Neural crest cell (in vitro differentiated cells): Measurements from ENCODE around the gene ZFP92. TPM values are rescaled to one million over a fixed set of nuclear protein-coding genes. Genes with fewer than 3 reads are reported as not detected.

ENCODE experiments used
- DNase-seq: peaks from one replicate; pipeline ENCODE4 v3.0.0; 2021; ENCODE audit warnings: low read depth, mixed read lengths, low spot score
- H3K27ac Mint-ChIP-seq: one replicate; pipeline ENCODE4 v1.8.0; 2021; ENCODE audit warnings: mild to moderate bottlenecking, mixed read lengths; ENCODE audit not compliant: unreplicated experiment
- H3K27me3 Mint-ChIP-seq: 2 replicates; pipeline ENCODE4 v1.8.0; 2021; ENCODE audit warnings: low read depth, mild to moderate bottlenecking, mixed read lengths
- H3K36me3 Mint-ChIP-seq: 2 replicates; pipeline ENCODE4 v1.8.0; 2021; ENCODE audit warnings: low read depth, mild to moderate bottlenecking, mixed read lengths
- H3K4me1 Mint-ChIP-seq: 2 replicates; pipeline ENCODE4 v1.8.0; 2021; ENCODE audit warnings: mixed read lengths
- H3K4me3 Mint-ChIP-seq: one replicate; pipeline ENCODE4 v1.8.0; 2021; ENCODE audit warnings: mild to moderate bottlenecking, mixed read lengths
- H3K9me3 Mint-ChIP-seq: 2 replicates; pipeline ENCODE4 v1.8.0; 2021; ENCODE audit warnings: mixed read lengths
- CTCF ChIP-seq: fragments of 200-600 bp; sonication (generic); conservative IDR thresholded peaks from 2 replicates; pipeline ENCODE4 v1.5.0; 2021; ENCODE audit warnings: antibody characterized with exemption, mild to moderate bottlenecking
- long read RNA-seq: library from polyadenylated mRNA; unstranded; transcript quantifications from one replicate; pipeline ENCODE4 v2.0.0, GENCODE V29; 2020
- total RNA-seq: library from RNA; stranded (reverse); gene quantifications from 2 replicates; pipeline ENCODE4 v1.2.1, GENCODE V29; 2021

ZFP92 gene, protein sequence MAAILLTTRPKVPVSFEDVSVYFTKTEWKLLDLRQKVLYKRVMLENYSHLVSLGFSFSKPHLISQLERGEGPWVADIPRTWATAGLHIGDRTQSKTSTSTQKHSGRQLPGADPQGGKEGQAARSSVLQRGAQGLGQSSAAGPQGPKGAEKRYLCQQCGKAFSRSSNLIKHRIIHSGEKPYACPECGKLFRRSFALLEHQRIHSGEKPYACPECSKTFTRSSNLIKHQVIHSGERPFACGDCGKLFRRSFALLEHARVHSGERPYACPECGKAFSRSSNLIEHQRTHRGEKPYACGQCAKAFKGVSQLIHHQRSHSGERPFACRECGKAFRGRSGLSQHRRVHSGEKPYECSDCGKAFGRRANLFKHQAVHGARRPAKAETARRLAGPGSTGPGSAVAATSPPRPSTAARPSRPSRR
- 0.23 and 0.39 TPM in 2 replicates for total RNA-seq
- long read RNA-seq, result 0 reads

GRCh38 chrX:153411255-153411987, at the start of gene ZFP92:
Gene ZFP92, plus strand, starts transcription at chrX:153411472. Its CDS starts 6,851 bp downstream, at chrX:153418323.
- Mint-ChIP-seq H3K27me3 (peaks cover 17% of the 10 kb centered on the region), H3K4me3 (peak within 1 kb of the TSS; percentile 56), H3K9me3 (no peaks in the 10 kb centered on the region), H3K36me3 (no peaks in the 10 kb centered on the region), H3K4me1 (peaks cover 7% of the 10 kb centered on the region), H3K27ac (no peak within 1 kb of the TSS)
- no peak for DNase-seq
- no peak for TF ChIP-seq CTCF

DNA sequence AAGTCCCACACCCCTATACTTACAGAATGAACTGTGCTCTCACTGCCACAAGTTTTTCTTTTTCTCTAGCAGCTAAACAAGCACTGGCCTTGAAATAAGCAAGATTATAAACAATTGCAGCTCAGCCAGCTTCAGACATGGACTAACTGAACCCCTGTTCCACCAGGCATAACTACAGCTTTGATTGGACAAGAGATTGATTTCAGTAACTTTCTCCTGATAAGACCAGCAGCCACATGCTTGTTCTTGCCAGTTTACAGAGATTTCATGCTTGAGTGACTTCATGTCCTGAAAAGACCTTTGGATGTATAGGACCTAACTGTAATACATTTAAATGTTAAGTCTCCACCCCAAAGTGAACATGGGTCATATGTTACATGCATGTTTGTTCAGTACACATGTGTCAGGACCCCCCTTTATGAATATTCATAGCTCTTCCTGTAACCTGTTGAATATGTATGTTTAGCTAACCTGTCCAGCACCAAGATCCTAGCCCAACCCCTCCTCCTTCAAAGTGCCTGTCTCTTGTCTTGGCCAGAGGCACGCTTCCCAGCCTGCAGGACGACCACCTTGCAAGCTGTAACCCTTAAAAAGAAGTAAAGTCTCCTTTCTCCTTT, 49.4 kb upstream of the ZFP92 start:
- no peak for TF ChIP-seq CTCF
- Mint-ChIP-seq H3K27me3 (peaks cover 7% of the 10 kb centered on the region), H3K27ac (no peak overlapping the region), H3K4me1 (no peaks in the 10 kb centered on the region), H3K36me3 (peaks cover 10% of the 10 kb centered on the region), H3K4me3 (no peak overlapping the region), H3K9me3 (peaks cover 11% of the 10 kb centered on the region)
- DNase-seq, result no peak

- H3K27me3 Mint-ChIP-seq, result peaks cover 9% of the 10 kb centered on the region
- TF ChIP-seq CTCF, result no peak
- no peak overlapping the region for H3K27ac Mint-ChIP-seq
- no peak overlapping the region for H3K4me3 Mint-ChIP-seq
- peaks cover 6% of the 10 kb centered on the region for H3K9me3 Mint-ChIP-seq
- no peaks in the 10 kb centered on the region for H3K36me3 Mint-ChIP-seq
- no peak for DNase-seq
- no peaks in the 10 kb centered on the region for H3K4me1 Mint-ChIP-seq
Measured at GRCh38 chrX:153365670-153366069, 45.6 kb upstream of the ZFP92 start.

DNA sequence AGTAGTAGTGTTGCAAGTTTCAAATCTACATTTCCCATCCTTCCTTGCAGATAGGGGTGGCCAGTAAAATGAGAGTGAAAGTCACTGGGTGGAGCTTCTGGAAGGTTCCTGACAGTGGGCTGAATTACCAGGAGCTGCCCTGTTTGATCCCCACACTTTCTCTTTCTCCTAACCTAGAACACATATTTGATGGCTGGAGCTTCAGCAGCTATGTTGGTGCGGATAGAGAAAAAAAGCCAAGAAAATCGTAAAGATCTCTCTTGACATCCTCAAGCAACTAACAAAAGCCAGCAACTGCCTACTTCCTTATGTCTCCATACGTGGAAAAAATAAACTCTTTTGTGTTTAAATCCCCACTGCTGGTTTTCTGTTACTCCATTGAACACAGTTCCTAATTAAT, 45.2 kb upstream of the ZFP92 start:
- DNase-seq, result no peak
- Mint-ChIP-seq H3K4me3 (no peak overlapping the region), H3K4me1 (no peaks in the 10 kb centered on the region), H3K27me3 (peaks cover 9% of the 10 kb centered on the region), H3K9me3 (peaks cover 6% of the 10 kb centered on the region), H3K36me3 (no peaks in the 10 kb centered on the region), H3K27ac (no peak overlapping the region)
- TF ChIP-seq CTCF, result no peak

GRCh38 chrX:153366878-153367538, 44.3 kb upstream of the ZFP92 start:
- H3K36me3 Mint-ChIP-seq, result no peaks in the 10 kb centered on the region
- no peak overlapping the region for H3K4me3 Mint-ChIP-seq
- DNase-seq, result no peak
- H3K9me3 Mint-ChIP-seq, result peaks cover 5% of the 10 kb centered on the region
- H3K27me3 Mint-ChIP-seq, result peaks cover 9% of the 10 kb centered on the region
- H3K27ac Mint-ChIP-seq, result no peak overlapping the region
- no peaks in the 10 kb centered on the region for H3K4me1 Mint-ChIP-seq
- TF ChIP-seq CTCF, result no peak
